HuH-7 (cell line): Measurements from ENCODE around the gene TMEM51.

ENCODE experiments used
- DNase-seq: peaks from one replicate; pipeline ENCODE4 v3.0.0; 2011; ENCODE audit warnings: low spot score

Gene TMEM51

DNA sequence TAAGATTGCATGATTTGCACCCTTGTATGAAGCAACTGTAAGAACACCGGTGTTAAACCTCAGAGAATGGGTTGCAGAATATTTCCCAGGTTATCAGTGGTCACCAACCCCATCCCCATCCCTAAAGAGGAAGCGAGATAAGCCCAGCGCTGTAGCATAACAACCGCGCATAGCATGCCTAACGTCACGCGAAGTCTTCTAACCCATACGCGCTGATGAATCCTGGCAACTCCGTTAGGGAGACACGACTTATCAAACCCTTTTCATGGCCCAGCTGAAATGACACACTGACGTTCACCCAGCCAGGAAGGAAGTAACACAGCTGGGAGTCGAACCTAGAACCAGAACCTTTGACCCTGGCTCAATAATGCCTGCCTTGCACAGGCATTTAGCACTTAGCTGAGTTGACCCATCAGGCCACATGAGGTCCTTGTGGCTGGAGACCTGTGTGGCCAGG, 24.2 kb downstream of the TMEM51 start:
- no peak for DNase-seq

DNA sequence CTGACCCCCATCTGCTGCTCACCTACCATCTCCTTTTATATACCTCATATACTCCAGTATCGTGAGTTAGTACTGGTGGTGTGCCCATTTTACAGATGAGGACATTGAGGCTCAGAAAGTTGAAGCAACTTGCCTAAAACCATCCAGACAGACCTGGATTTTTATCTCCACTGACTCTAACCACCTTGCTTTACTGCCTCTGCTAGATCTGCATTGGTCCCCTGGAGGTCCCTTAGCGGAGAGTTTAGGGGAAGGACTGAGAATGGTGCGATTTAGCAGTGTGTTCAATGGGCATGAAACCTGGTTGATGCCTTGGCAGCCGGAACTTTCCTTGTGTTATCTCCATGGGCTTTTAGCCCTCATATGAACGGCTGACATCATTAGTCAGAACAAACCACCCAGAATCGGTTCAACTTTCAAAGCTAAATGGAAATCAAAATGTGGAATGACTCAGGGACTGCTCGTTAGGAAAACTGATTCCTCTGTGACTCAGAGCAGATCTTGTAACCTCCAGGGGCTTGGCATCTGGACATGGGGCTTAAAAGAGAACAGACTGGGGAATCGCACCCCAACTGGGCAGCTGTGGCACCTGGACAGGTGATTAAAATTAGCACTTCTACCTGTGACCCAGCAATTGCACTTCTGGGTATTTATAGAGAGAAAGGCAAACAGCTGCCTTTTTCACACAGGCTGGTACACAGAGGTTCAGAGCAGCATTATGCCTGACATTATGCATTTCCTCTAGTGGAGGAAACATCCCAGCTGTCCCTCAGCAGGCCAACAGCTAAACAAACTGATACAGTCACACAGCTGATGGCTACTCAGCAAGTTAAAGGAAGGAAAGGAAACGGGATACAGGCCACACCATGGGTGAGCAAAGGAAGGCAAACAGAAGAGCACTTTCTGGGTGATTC, 25.3 kb downstream of the TMEM51 start:
- DNase-seq = no peak

DNA sequence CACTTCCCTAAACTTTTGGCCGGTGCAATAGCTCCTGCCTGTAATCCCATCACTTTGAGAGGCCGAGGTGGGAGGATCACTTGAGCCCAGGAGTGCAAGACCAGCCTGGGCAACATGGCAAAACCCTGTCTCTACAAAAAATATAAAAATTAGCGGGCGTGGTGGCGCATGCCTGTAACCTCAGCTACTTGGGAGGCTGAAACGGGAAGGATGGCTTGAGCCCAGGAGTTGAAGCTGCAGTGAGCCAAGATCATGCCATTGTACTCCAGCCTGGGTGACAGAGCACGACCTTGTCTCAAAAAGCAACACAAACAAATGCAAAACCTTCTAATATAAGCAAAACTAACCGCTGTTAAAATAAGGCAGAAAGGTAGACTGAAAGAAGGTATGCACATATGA, 25.9 kb downstream of the TMEM51 start:
- DNase-seq = no peak

DNA sequence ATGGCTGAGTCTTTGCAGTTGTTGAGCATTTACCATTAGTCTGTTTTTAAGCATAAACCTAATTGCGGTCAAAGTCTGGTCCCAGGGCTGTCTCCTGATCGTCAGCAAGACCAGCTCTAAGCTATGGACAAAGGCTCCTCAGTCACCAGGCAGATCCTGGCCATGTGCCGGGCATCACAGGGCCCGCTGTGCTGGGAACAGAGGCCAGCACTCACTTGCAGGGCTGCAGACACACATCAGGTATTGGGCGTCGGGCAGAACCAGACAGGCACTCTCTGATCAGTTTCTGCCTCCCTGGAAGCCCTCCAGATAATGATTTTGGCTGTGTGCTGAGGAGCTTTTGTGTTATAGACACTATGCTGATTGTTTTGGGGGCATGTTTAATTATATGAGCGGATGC, 26.6 kb downstream of the TMEM51 start:
- no peak for DNase-seq

DNA sequence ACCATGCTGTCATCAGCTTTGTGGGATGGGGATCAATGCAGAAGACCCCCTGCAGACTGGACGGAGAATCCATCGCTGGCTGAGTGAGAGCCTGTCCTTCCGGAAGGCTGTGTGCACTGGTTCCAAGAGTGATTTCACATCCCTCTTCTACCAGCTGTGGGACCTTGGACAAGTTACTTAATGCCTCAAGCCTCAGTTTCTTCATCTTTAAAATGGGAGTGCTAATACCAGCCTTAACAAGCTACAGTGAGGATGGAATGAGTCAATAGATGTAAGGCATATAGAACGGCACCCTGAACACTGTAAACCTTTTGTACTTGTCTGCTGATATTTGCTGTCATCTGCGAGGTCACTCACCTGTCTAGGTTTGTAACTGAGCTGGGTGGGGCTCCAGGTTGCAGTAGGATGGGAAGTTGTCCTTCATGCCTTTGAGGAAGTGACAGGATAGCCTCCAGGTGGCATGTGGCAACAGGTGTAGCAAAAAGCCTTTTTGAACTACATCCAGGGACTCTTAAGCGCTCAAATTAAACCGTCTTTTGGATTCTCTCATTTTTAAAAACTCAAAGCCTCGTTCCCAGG, 27.5 kb downstream of the TMEM51 start:
- no peak for DNase-seq

DNA sequence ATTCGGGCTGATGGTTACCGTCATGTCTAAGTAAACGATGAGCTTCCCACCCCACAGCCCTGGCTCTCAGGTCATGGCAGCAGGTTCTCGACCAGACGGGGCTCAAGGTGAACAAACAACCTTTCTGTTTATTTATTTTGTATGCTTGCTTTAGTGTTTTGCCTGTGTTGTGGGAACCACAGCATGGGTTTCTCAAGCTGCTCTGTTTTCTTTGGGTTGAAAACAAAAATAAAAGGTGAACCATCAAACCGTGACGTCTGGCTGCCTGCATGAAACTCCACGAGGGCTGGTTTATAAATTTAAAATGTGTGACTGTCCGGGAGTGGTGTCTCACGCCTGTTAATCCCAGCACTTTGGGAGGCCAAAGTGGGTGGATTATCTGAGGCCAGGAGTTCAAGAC, 28.0 kb downstream of the TMEM51 start:
- DNase-seq = no peak

DNA sequence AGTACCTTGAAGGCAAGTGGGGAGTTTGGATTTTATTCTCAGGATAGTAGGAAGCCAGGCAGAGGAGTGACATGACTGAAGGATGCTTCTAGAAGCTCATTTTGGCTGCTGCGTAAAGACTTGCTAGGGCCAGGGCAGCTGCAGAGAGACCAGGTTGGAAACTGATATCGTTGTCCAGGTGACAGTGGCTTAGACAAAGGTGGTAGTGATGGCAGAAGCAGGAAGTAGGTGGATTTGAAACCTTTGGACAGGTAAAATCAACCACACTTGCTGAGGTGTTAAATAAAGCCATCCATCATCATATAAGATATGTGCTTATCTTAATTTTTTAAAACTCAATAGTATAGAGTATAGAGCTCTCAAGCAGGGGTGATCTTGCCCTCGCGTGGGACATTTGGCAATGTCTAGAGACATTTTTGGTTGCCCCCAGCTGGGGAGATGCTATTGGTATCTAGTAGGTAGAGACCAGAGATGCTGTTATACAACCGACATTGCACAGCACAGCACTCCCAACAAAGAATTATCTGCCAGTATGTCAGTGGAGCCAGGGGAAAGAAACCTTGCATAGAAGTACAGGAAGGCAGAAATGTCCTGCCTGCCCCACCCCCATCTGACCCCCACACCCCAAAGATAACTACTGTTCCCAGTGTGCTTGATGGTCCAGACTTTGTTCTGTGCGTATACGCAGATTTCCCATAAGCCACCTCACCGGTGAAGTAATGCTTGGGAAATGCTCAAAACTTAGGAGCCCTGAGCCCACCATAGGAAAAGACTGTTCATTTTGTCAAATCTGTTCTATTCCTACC, 31.1 kb downstream of the TMEM51 start:
- DNase-seq = no peak

DNA sequence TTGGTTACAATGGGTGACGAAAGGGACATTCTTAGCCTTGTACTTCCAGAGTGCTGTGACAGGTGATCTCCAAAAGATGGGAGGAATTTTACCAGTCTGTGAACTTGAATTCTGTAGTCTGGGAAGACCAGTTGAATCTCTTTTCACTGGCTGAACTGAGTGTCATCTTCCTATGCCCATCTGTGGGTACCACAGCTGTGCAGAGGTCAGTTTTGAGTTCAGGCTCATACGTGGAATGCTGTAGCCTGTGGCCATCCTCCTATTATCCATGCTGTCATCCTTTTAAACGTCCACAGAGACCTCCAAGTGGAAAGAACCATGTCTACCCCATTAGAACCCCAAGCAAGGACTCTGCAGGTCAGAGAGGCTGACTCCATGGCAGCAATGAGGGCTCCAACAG, 32.1 kb downstream of the TMEM51 start:
- no peak for DNase-seq

DNA sequence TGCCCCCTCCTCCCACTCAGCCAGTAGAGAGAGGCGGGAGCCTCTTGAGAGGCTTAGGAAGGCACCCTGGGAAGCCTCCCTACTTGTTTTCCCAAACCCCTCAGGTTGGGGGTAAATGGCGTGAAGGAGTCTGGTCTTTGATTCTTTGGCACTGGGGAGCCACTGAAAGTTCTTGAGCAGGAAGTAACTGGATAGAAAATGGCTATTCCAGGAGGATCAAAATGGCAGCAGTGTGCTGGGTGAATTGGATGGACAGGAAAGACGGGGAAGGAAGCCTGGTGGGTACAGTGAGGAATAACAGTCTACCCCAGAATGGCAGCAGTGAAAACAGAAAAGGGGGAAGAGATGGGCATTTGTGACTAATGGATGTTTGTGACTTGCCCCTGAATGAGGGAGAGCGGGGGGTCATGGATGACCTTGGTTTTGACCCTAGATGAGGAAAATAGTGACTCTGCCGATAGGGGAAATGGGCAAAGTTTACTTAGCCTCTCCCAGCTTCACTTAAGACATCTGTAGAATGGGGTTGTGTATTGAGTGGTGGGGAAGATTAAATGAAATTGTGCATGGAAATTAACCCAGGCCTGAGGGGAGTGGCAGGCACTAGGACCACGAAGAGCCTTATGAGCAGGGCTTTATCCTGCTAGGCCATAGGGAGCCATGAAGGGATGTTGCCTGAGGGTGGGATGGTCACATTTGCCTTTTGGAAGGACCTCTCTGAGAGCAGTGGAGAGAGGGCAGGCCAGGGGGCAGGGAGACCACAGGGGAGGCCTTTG, 32.7 kb downstream of the TMEM51 start:
- no peak for DNase-seq

DNA sequence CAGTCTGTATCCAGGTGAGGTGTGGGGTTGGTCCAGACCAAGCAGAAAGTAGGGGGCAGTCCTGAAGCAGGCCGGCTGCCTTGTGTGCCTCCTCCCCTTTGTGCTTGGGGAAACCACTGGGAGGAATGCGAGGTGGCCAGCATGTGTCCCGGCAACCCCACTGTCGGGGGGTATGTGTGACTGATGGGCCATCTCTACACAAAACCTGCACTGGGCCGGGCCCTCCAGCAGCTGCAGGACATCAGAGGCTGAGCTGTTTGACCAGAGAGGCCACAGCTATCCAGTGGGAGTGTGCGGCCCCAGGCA, 33.3 kb downstream of the TMEM51 start:
- no peak for DNase-seq

DNA sequence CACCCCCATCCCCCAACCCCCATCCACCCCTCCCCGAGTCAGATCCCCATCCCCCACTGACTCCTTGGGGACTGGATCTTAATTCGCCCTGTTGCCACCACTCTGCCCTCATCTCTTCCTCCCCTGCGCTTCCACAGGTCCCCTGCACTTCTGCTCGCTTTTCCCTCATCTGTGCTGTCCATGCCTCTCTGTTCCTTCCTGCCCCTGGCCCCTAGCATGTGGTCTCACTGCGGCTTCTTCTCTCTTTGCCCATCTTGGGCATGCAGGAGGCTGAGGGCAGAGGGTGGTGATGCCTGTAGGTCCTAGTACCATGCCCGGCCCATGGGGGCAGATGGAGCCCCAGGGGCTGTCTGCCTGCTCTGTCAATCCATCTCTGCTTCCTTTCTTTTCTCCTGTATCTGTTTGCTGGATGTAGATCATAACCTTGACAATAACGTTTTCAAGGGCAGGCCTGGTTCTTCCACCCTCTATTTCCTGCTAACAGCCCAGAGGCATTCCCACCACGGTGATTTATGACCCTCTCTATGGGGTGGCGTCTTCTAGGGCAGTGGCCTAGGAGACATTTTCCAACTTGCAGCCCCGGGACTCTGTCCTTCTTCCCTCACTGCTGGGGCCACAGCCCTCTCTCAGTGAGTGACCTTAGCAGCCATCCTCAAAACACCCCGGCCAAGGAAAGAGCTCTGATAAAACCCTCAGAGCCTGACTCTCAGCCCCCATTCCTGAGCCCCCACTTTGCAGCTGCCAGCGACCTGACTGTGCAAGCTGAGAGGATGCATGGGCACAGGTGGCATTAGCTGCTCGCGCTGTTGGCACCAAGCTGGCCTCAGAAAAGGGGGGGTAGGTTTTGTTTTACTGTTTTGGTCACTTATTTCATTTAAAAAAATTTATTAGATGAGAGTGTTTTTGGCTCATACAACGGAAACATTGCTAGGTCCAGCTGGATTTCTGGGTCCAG, 33.9 kb downstream of the TMEM51 start:
- DNase-seq = no peak

DNA sequence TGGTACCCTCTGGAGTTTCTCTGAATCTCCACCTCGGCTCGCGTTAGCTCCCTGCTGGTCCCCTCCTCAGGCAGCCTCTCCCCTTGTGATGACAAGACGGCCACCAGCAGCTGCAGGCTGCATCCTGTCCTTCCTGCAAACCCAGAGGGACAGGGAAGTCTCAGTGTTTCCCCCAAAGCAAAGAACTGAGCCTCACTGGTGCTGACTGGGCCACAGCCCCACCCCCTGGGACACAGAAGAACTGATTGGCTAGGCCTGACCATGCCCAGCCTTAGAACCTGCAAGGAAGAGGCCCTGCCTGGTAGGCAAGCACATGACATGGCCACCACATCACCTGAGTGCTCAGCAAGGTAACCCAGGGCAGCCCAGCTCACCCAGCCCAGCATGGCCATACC, 34.6 kb downstream of the TMEM51 start:
- no peak for DNase-seq

DNA sequence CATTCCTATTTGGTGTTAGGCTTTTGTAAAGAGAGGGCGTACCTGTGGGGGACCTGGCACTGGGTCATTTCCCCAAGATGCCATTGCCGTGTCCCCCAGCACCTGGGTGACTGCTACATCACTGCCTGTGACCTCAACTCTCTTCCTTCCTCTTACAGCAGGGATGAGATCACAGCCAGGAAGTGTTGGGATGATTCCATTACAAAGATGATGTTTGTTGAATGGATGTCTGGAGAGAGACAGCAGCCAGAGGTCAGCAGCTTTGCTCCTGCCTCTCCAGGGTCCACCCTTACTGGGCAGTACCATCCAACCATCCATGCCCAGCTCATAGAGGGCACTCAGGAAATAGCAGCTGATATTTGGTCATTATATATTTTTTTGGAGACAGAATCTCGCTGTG, 35.1 kb downstream of the TMEM51 start:
- no peak for DNase-seq

DNA sequence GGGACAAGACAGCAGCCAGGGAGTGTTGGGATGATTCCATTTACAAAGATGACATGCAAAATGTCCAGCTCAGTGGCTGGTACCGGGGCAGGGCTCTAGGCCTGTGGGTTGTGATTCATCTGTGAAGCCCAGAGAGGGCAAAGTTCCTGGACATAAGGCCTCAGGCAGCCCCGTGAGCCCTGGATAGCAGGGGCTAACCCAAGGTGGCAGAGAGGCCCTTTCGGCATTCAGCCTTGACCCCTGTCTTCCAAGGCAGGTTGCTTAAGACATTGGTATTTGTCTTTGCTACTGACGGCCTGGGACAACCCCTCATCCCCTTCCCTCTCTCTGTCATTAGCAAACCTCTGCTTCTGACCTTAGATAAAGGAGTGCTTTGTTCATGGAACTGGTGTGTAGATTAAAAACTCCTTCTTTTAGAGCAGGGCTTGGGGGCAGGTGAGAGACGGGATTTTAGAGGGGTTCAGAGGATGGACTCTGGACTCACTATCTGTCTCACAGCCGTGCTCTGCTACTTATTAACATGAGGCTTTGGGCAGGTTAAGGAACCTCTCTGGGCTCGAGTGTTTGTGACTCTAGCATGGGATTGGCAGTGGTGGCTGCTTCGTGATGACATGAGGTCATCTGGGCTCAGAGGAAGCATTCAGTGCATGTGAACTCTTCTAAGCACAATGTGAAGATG, 36.3 kb downstream of the TMEM51 start:
- peak; percentile 50 for DNase-seq

DNA sequence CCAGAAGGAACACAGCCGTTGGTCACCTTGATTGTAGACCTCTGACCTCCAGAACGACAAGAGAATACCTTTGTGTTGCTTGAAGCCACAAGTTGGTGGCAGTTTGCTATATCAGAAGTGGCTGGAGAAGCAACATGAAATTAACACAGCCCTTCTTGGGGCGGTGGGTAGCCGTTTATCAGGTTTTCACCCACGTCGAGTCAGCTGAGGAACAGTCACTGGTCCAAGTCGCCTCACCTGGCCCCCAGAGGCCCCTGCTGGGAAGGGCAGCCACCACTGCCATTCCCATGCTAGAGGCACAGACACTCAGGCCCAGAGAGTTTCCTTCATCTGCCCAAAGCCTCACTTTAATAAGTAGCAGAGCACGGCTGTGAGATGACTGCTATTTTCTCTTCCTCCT, 37.7 kb downstream of the TMEM51 start:
- DNase-seq = no peak

DNA sequence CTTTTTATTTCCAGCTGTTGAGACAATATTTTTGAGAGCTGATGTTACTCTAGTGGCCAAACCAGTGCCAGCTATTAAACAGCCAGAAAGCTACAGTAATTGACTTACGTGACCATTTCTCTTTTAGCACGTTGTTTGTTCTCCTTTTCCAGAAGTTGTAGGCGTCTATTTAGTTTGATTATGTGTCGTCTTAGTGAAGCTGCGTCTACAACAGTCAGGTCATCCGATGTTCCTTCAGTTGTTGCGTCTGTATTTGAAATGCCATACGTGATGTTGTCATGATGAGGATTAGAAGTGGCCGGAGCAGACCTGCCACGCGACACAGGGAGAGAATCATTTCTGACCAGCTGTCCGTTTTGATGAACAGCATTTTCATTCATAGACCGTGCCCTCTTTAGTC, 38.2 kb downstream of the TMEM51 start:
- no peak for DNase-seq

DNA sequence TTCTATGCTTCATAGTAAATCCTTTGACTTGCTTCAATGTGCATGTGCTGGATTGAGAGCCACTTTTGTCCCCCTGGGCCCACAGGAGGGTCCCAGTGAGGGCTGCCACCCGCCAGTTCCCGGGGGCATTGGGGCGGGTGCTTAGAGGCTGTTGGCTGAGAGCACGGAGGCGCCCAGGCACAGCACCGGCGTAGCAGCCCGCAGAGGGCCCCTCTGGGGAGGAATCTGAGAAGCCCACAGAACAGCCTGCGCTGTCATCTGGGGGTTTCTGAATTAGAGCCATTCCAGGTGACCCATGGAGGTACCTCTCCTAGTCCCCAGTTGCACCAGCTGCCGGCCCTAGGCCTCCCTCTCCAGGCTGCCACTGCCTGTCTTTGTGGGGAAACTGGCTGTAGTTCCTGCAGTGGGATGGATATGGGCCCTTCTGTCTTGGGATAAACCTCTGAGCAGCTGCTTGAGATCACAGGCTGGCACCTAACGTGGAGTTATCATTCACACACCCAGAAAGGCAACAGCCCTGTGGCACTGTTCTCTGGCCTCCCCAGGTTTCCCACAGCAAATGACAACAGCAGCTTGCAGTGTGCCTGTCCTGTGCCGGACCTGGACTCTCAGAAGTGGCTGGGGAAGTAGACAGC, 39.5 kb downstream of the TMEM51 start:
- DNase-seq = no peak

DNA sequence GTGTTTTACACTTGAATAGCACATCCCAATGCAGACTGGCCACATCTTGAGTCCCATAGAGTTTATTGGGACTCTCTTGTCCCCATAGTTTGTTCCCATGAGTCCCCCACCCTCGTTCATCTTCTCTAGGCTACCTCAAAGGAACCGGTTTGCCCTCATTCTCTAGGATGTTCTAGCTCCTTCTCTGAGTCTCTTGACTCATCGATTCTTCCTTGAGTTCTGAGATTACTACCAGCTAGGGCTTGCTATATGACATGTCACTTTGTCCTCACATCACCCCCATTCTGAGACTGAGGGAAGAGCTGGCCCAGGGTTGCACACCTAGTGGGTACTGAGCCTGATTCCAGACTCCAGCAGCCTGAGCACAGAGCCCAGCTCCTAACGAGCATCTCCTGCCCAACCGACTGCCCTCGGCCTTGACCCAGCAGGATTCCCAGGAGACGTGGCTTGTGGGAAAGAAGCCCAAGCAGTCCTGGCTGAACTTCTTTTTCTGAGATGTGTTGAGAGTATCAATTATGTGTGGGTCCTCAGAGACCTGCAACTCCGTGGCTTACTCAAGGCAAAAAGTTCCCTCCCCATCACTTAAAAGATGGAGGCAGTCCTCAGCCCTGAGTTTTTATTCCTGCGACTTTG, 42.0 kb downstream of the TMEM51 start:
- no peak for DNase-seq

DNA sequence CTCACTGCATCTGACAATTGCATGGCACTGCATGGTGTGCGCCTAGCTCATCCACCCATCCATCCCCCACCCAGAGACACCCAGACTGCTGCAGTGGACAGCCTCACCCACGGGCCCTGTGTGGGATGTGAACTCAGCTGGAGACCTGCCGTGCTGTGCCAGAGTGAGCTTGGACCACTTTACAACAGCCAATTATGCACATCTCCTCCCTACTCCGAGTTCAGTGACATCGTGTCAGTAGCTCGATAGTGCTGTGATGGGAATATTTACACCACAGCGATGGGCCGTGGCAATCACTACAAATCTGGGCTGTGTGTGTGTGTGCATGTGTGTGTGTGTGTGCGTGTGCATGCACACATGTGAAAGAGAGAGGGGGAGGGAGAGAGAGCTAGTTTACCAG, 42.5 kb downstream of the TMEM51 start:
- no peak for DNase-seq
